Neural cell (in vitro differentiated cells): Measurements from ENCODE around the gene MS4A13.

Experiments
- CTCF ChIP-seq: fragments of 450-650 bp; IDR thresholded peaks from 2 replicates; pipeline ENCODE4 v1.5.1; 2014; ENCODE audit warnings: antibody characterized with exemption, mild to moderate bottlenecking, moderate library complexity; ENCODE audit not compliant: poor library complexity, severe bottlenecking
- POLR2AphosphoS5 ChIP-seq: IDR thresholded peaks from 2 replicates; pipeline ENCODE4 v1.6.1; 2012
- RAD21 ChIP-seq: fragments of 450-650 bp; conservative IDR thresholded peaks from 2 replicates; pipeline ENCODE4 v1.6.1; 2014; ENCODE audit warnings: antibody characterized with exemption, mild to moderate bottlenecking, moderate library complexity
- REST ChIP-seq: IDR thresholded peaks from 2 replicates; pipeline ENCODE4 v1.6.1; 2012; ENCODE audit warnings: borderline replicate concordance
- SMC3 ChIP-seq: fragments of 450-650 bp; conservative IDR thresholded peaks from 2 replicates; pipeline ENCODE4 v1.6.1; 2014; ENCODE audit warnings: antibody characterized with exemption, mild to moderate bottlenecking, moderate library complexity; ENCODE audit not compliant: poor library complexity

- TF ChIP-seq CTCF = no peak
- TF ChIP-seq POLR2AphosphoS5 = no peak
- no peak for TF ChIP-seq RAD21
- no peak for TF ChIP-seq SMC3
- no peak for TF ChIP-seq REST
These were observed 10.8 kb upstream of the MS4A13 start for GRCh38 chr11:60504219-60504905.
